ENCODE measurements around the gene ATP8A2.

The ATP8A2 gene

GRCh38 chr13:25689539-25689938, 317.8 kb downstream of the ATP8A2 start:
- no peak for DNase-seq

DNA sequence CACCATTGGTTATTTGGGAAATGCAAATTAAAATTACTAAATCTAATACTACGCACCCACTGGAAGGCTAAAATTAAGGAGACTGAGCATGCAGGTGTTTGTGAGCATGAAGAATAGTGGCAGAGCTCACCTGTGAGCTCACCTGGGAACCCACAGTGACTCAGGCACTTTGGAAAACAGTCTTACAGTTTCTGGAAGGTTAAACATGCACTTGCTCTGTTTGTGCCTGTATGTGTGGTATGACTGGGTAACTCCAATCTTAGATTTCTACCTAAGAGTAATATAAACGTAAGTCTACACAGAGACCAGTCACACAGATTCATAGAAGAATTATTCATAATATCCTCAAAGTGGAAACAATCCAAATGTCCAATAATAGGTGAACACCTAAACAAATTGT, 318.8 kb downstream of the ATP8A2 start:
- no peak for DNase-seq

- peak; percentile 45 for DNase-seq
Measured at GRCh38 chr13:25691654-25692053, 319.9 kb downstream of the ATP8A2 start.

- DNase-seq: no peak
Measured at GRCh38 chr13:25692099-25692498, 320.3 kb downstream of the ATP8A2 start.

DNA sequence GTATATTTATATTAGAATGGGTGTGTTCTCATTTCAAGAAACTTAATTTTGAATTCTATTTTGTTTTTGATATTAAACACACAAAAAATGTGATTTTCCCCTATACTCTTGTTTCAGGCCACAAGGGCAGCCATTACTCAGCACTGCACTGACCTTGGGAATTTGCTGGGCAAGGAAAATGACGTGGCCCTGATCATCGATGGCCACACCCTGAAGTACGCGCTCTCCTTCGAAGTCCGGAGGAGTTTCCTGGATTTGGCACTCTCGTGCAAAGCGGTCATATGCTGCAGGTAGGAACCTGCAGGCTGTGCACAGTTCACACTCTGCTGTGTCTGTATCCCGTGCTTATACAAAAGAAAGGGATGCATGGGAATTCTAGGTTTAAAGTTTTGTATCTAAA, 327.3 kb downstream of the ATP8A2 start:
- no peak for DNase-seq

- DNase-seq: no peak
Measured at GRCh38 chr13:25699600-25699999, 327.8 kb downstream of the ATP8A2 start.

GRCh38 chr13:25701304-25701703, 329.5 kb downstream of the ATP8A2 start:
- no peak for DNase-seq

DNA sequence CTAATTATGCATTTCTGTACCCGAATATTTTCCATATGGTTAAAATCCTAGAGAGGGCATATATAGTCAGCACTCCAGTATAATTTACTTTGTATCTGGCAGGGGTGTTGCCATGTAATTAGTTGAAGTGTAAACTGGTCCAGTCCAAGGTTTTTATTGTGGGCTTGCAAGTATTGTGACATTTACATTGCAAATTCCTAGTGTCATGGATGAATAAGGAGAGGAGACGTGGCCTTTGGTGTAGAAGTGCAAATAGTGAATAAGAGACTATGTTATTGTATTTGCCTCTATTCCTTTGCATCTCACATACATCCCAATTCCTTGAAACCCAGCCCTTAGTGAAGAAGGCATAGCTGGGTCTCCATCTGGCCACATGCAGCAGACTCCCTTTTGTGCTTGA, 330.6 kb downstream of the ATP8A2 start:
- DNase-seq: no peak

DNA sequence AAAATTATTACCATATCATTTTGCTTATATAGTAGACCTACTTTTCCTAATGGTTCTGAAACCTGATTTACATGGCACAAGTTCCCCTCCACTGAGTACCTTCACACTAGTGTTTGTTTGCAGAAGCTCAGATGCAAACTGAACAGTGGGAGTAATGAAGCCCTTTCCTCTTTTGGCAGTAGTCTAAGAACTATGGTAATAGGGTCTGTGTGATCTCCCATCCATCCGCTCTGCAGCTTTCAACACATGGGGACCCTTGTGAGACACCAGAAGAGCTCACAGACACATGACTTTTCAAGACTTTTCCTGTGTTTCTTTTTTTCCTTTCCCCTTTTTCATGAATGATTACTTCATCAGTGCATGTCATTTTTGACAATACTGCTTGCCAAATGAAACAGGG, 336.0 kb downstream of the ATP8A2 start:
- DNase-seq: no peak

- no peak for DNase-seq
Measured at GRCh38 chr13:25708268-25708667, 336.5 kb downstream of the ATP8A2 start.

GRCh38 chr13:25709088-25709487, 337.3 kb downstream of the ATP8A2 start:
- no peak for DNase-seq

DNA sequence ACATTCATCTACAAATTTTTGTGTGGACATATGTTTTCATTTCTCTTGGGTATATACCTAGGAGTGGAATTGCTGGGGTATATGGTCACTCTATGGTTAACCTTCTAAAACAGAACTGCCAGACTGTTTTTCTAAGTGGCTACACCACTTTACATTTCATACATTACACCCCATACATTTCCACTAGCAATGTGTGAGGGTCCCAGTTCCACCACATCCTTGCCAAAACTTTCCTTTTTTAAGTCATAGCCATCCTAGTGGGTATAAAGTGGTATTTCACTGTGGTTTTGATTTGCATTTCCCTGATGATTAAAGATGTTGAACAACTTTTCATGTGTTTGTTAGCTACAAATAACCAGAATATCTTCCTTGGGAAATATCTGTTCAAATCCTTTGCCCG, 344.0 kb downstream of the ATP8A2 start:
- no peak for DNase-seq

DNA sequence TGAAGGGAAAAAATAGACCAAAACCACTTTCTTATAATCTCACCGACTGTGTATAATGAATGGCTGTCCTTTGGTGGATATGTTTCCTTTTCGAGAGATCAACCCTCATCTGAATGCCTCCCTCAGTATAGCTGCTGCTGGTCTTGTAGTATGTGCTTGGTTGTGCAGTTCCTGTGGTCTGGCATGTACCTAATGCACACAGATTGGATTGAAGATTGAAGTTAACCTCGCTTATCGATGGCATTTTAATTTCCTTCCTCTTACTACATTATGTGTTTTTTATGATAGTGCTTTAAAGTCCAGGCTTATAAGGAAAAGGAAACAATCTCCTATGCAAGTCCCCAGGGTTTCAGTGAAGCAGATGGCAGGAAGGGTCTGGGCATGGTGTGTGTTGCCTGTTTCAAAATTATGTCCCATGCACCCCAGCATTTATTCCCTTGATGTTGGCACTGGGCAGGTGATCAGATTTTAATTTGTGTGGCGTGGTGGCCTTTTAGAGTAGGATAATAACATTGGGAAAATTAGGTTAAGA, 346.0 kb downstream of the ATP8A2 start:
- DNase-seq: no peak

GRCh38 chr13:25719666-25720065, 347.9 kb downstream of the ATP8A2 start:
- no peak for DNase-seq

DNA sequence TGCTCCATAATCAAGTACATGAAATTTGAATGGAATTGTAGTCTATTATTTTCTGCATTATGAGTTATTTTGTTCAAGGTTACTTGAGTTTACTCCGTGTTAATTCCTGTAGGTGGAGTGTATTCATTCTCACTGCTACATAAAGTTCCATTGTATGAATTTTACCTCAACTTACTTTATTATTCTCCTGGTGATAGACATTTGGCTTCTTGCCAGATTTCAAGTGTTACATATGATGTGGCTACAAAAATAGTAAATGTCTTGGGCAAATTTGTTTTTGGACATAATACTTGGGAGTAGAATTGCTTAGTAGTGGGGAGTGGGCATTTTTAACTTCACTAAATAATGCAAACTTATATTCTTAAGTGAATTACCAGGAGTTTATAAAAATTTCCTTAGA, 351.1 kb downstream of the ATP8A2 start:
- no peak for DNase-seq

- no peak for DNase-seq
Measured at GRCh38 chr13:25725104-25725503, 353.3 kb downstream of the ATP8A2 start.

GRCh38 chr13:25727250-25727649, 355.5 kb downstream of the ATP8A2 start:
- DNase-seq: no peak

DNA sequence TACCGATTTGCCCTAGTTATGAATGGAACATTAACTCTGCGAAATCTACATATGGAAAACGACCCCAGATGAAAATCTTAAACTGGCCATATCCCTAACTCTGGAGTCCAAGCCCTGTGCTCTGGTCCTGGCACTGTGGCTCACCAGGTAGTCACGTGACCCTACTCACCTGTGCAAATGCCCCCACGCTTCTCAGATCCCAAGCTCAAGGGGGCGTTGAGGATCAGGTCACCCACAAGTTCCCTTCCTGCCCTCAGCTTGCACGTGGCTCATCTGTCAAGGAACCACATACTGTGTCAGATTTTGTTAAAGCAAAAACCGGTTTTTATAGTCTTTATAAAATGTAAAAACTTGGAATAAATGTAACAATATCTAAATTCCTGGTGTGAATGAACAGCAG, 356.0 kb downstream of the ATP8A2 start:
- DNase-seq: no peak

- no peak for DNase-seq
Measured at GRCh38 chr13:25729201-25729600, 357.4 kb downstream of the ATP8A2 start.

GRCh38 chr13:25731037-25731436, 359.3 kb downstream of the ATP8A2 start:
- DNase-seq: no peak

DNA sequence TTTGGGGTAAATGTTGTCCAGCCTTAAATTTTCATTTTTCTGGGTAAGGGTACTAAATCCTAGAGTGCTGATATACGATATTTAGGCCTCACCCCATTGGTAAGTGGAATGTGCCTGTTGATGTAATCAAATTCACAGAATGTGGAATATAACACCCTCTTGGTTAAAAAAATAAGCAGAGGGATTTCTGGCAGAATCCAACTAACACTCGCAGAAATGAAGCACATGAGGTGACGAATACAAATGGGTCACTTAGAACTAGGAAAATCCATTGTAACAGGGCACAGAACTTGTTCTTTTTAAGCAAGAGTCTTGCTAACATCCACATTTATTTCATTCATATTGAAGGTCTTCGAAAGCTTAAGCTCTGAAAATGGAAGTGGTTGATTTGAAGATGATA, 359.8 kb downstream of the ATP8A2 start:
- DNase-seq: no peak

GRCh38 chr13:25732111-25732865, 360.5 kb downstream of the ATP8A2 start:
- DNase-seq: no peak

- no peak for DNase-seq
Measured at GRCh38 chr13:25733001-25733491, 361.3 kb downstream of the ATP8A2 start.

- DNase-seq: no peak
Measured at GRCh38 chr13:25733696-25734435, 362.1 kb downstream of the ATP8A2 start.
